Spleen (tissue), 10 donors: ENCODE measurements around the gene CLDN11. TPM values are rescaled to one million over a fixed set of nuclear protein-coding genes. Genes with fewer than 3 reads are reported as not detected.

Experiments
- microRNA-seq, 3 donors: library from miRNA; unstranded; fragments of <30 nt; microRNA quantifications; one replicate each; pipeline versions ENCODE4 to v1.1.0, GENCODE V29; 2019 to 2020
- polyA plus RNA-seq, 3 donors: library from polyadenylated mRNA; stranded (reverse); fragments of 200-250 nt; gene quantifications; one replicate each; pipeline ENCODE4 v1.2.1, GENCODE V29; 2013
- total RNA-seq, 7 donors: library from RNA; depleted of rRNA in 3 of 7; stranded (reverse); fragments of >200 nt in 3 of 7; fragmentation: NEBNext Ultra II Directional in 4 of 7; extraction: Animal tissue kit (Norgen Biotek cat#: 25700) in 4 of 7; gene quantifications; one replicate each; pipeline versions ENCODE4 v1.1.0 to v1.2.1, GENCODE V29; 2016 to 2021
- donor health status: healthy with polysubstance abuse.
- donor health status: DM: no; HTN: no; CAD: no; lungs with moderate emphysema.
- donor health status: DM: no; HTN: no; CAD: no.
- donor health status: Bipolar disorder and iron deficiency.
- donor health status: healthy.
- donor health status: DM: no; HTN: no; CAD: no.
- donor health status: DM: yes; HTN: yes; CAD: no.

The CLDN11 gene
- total and polyA plus RNA-seq, 10 donors, result 0.70 to 10.7 (median 4.1) TPM

Small RNAs within 50 kb of the gene (microRNA-seq; reads per million reads assigned to microRNA genes)
- gene MIR6828, result 0 reads per million in 3 donors

Other genes with a start within 250 kb of the CLDN11 start
- gene PHC3, start 237.1 kb upstream of the CLDN11 start, total RNA-seq, result 100 to 1,000 TPM in 3 of 7 donors, 10 to 100 TPM in 4; 87.5 to 130 (median 98.3) TPM
- gene PHC3, start 237.1 kb upstream of the CLDN11 start, polyA plus RNA-seq, result 1 to 10 TPM; 4.9 to 7.3 (median 6.3) TPM
- gene PRKCI, start 196.4 kb upstream of the CLDN11 start, total RNA-seq, result 10 to 100 TPM; 12.0 to 28.7 (median 18.5) TPM
- 1 to 10 TPM; 3.6 to 5.8 (median 3.8) TPM for gene PRKCI, start 196.4 kb upstream of the CLDN11 start, polyA plus RNA-seq
- gene SKIL, start 61.2 kb upstream of the CLDN11 start, total RNA-seq, result 10 to 100 TPM; 32.8 to 48.2 (median 36.2) TPM
- gene SKIL, start 61.2 kb upstream of the CLDN11 start, polyA plus RNA-seq, result 1 to 10 TPM; 9.1 to 9.7 (median 9.3) TPM
- not detected for gene SLC7A14, start 167.2 kb downstream of the CLDN11 start, total RNA-seq
- under 1 TPM in 1 of 3 donors, not detected in 2; under 0.01 TPM for gene SLC7A14, start 167.2 kb downstream of the CLDN11 start, polyA plus RNA-seq